Gastrocnemius medialis (tissue), 4 donors: ENCODE measurements around the gene ELF3.

Experiments
- POLR2A ChIP-seq, 2 donors: fragments of 450-650 bp; IDR thresholded peaks; one replicate each; pipeline ENCODE4 v1.6.1; 2017; ENCODE audit warnings: antibody characterized with exemption in 2 of 2, mild to moderate bottlenecking in 2 of 2, moderate library complexity in 2 of 2
- TF ChIP-seq, protein P1 (sequence below), 5 experiments: fragments of 450-650 bp in 3 of 5; fragments of 200-600 bp in 2 of 5; sonication (generic) in 2 of 5; IDR thresholded peaks in 4 of 5; conservative IDR thresholded peaks in 1 of 5; 1 replicate in 4 of 5; 2 replicates in 1 of 5; pipeline ENCODE4 v1.5.1; 2016 to 2019; ENCODE audit warnings: antibody characterized with exemption in 5 of 5, mild to moderate bottlenecking in 3 of 5, moderate library complexity in 3 of 5

GRCh38 chr1:202016811-202017748 is 6.7 kb downstream of the ELF3 start:
- no peak for TF ChIP-seq POLR2A (IDR thresholded peaks at IDR 0.05)
- TF ChIP-seq, protein P1, sequence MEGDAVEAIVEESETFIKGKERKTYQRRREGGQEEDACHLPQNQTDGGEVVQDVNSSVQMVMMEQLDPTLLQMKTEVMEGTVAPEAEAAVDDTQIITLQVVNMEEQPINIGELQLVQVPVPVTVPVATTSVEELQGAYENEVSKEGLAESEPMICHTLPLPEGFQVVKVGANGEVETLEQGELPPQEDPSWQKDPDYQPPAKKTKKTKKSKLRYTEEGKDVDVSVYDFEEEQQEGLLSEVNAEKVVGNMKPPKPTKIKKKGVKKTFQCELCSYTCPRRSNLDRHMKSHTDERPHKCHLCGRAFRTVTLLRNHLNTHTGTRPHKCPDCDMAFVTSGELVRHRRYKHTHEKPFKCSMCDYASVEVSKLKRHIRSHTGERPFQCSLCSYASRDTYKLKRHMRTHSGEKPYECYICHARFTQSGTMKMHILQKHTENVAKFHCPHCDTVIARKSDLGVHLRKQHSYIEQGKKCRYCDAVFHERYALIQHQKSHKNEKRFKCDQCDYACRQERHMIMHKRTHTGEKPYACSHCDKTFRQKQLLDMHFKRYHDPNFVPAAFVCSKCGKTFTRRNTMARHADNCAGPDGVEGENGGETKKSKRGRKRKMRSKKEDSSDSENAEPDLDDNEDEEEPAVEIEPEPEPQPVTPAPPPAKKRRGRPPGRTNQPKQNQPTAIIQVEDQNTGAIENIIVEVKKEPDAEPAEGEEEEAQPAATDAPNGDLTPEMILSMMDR (IDR thresholded peaks at IDR 0.05 in 4 of 5, conservative IDR thresholded peaks at IDR 0.05 in 1 of 5), result no peak
